ENCODE data around the gene TCF7L2.

Gene TCF7L2

GRCh38 chr10:113178771-113179170, 228.7 kb downstream of the TCF7L2 start:
- Histone ChIP-seq H3K4me2 (ENCODE audit: low read length) (no peak overlapping the region), H3K9me3 (ENCODE audit: control insufficient read depth, insufficient read depth, low read length) (no peaks in the 10 kb centered on the region), H3K27me3 (ENCODE audit: control insufficient read depth, low read length) (peaks cover 5% of the 10 kb centered on the region; the same call in 1 of the 2 replicates), H3K4me3 (ENCODE audit: low read length) (no peak overlapping the region), H3F3A (ENCODE audit: control insufficient read depth, insufficient read depth) (no peaks in the 10 kb centered on the region), H3K79me2 (ENCODE audit: control insufficient read depth, low read length) (no peaks in the 10 kb centered on the region), H3K9me2 (replicated peaks; ENCODE audit: control insufficient read depth, low read length) (no peaks in the 10 kb centered on the region), H3K4me1 (ENCODE audit: control insufficient read depth, low read length) (no peaks in the 10 kb centered on the region), H3K27ac (ENCODE audit: low read depth, low read length) (no peak overlapping the region), H3K36me3 (ENCODE audit: control insufficient read depth, low read length) (no peaks in the 10 kb centered on the region), H4K20me1 (ENCODE audit: control insufficient read depth, insufficient read depth, low read depth, low read length) (no peaks in the 10 kb centered on the region)
- TF ChIP-seq CTCF (IDR thresholded peaks at IDR 0.05; ENCODE audit: low read depth, low read length, poor library complexity, severe bottlenecking) (no peak), EZH2phosphoT487 (IDR thresholded peaks at IDR 0.05; ENCODE audit: borderline replicate concordance, low read length) (no peak)

- H3K9me2 ChIP-seq (replicated peaks; ENCODE audit: control insufficient read depth, low read length), result no peaks in the 10 kb centered on the region
- TF ChIP-seq CTCF (IDR thresholded peaks at IDR 0.05; ENCODE audit: low read depth, low read length, poor library complexity, severe bottlenecking) (no peak), EZH2phosphoT487 (IDR thresholded peaks at IDR 0.05; ENCODE audit: borderline replicate concordance, low read length) (no peak)
- no peaks in the 10 kb centered on the region for H3K27me3 ChIP-seq (ENCODE audit: control insufficient read depth, low read length)
- H3F3A ChIP-seq (ENCODE audit: control insufficient read depth, insufficient read depth), result no peaks in the 10 kb centered on the region
- no peaks in the 10 kb centered on the region for H3K4me1 ChIP-seq (ENCODE audit: control insufficient read depth, low read length)
- H3K27ac ChIP-seq (ENCODE audit: low read depth, low read length), result no peak overlapping the region
- H4K20me1 ChIP-seq (ENCODE audit: control insufficient read depth, insufficient read depth, low read depth, low read length), result no peaks in the 10 kb centered on the region
- no peaks in the 10 kb centered on the region for H3K9me3 ChIP-seq (ENCODE audit: control insufficient read depth, insufficient read depth, low read length)
- H3K4me2 ChIP-seq (ENCODE audit: low read length), result no peak overlapping the region
- H3K4me3 ChIP-seq (ENCODE audit: low read length), result no peak overlapping the region
- H3K36me3 ChIP-seq (ENCODE audit: control insufficient read depth, low read length), result no peaks in the 10 kb centered on the region
- H3K79me2 ChIP-seq (ENCODE audit: control insufficient read depth, low read length), result no peaks in the 10 kb centered on the region
Observed at GRCh38 chr10:113179265-113179664, 229.2 kb downstream of the TCF7L2 start.

- TF ChIP-seq CTCF (IDR thresholded peaks at IDR 0.05; ENCODE audit: low read depth, low read length, poor library complexity, severe bottlenecking) (no peak), EZH2phosphoT487 (IDR thresholded peaks at IDR 0.05; ENCODE audit: borderline replicate concordance, low read length) (no peak)
- Histone ChIP-seq H3K27ac (ENCODE audit: low read depth, low read length) (no peak overlapping the region), H3F3A (ENCODE audit: control insufficient read depth, insufficient read depth) (no peaks in the 10 kb centered on the region), H3K36me3 (ENCODE audit: control insufficient read depth, low read length) (no peaks in the 10 kb centered on the region), H3K9me2 (replicated peaks; ENCODE audit: control insufficient read depth, low read length) (no peaks in the 10 kb centered on the region), H3K4me3 (ENCODE audit: low read length) (no peak overlapping the region), H3K79me2 (ENCODE audit: control insufficient read depth, low read length) (no peaks in the 10 kb centered on the region), H3K4me1 (ENCODE audit: control insufficient read depth, low read length) (no peaks in the 10 kb centered on the region), H3K9me3 (ENCODE audit: control insufficient read depth, insufficient read depth, low read length) (no peaks in the 10 kb centered on the region), H4K20me1 (ENCODE audit: control insufficient read depth, insufficient read depth, low read depth, low read length) (no peaks in the 10 kb centered on the region), H3K4me2 (ENCODE audit: low read length) (no peak overlapping the region), H3K27me3 (ENCODE audit: control insufficient read depth, low read length) (no peaks in the 10 kb centered on the region)
Observed at GRCh38 chr10:113179966-113180365, 229.9 kb downstream of the TCF7L2 start.

All from DOHH2 (cell line).